HepG2 (cell line): ENCODE measurements around the gene AP2B1. TPM values are rescaled to one million over a fixed set of nuclear protein-coding genes. Genes with fewer than 3 reads are reported as not detected.

Experiments used
- ATAC-seq: fragments of 200-7000 bp; cut with Tn5 transposase; 3 replicates; pipeline ENCODE4 v1.9.1; 2020; ENCODE audit warnings: mild to moderate bottlenecking, moderate library complexity
- BruUV-seq: library from RNA; stranded (reverse); fragments of 400-500 nt; replicated peaks from 2 replicates; lab custom pipeline; 2021; lab: Mats Ljungman, UMichigan
- CTCF ChIA-PET: fragments of 300-600 bp; formaldehyde crosslinking; extraction: SDS; loops from one replicate; lab custom pipeline; 2021; ENCODE audit warnings: low total read pairs, inconsistent platforms, low intra/inter-chr PET ratio; lab: Yijun Ruan, JAX
- POLR2A ChIA-PET: fragments of 350-600 bp; sonication (Branson Sonifier 250); formaldehyde crosslinking; loops from one replicate; lab custom pipeline; 2020; ENCODE audit warnings: antibody characterized with exemption, inconsistent platforms; lab: Yijun Ruan, JAX
- DNase-seq: peaks from one replicate; pipeline ENCODE4 v3.0.0-alpha.2; 2015; ENCODE audit warnings: low spot score
- FAIRE-seq: peaks from 3 replicates; lab custom pipeline; 2011; peaks lifted over from hg19 to GRCh38; lab: Jason Lieb, UNC
- H2AFZ ChIP-seq: one replicate; pipeline ENCODE4 v1.6.1; 2011; ENCODE audit warnings: low read length, inconsistent platforms
- H3K27ac ChIP-seq: fragments of 300-600 bp; 3 replicates; pipeline ENCODE4 v1.8.0; 2011; ENCODE audit warnings: mixed run types, mild to moderate bottlenecking, mixed read lengths, low read length, inconsistent platforms; ENCODE audit not compliant: insufficient read depth; ENCODE audit errors: extremely low read length
- H3K27me3 ChIP-seq, 2 experiments: fragments of 200-600 bp in 1 of 2; 2 replicates in 1 of 2; 3 replicates in 1 of 2; pipeline versions ENCODE4 v1.6.0 to v1.8.0; 2011; ENCODE audit warnings: low read length in 2 of 2, mild to moderate bottlenecking in 2 of 2, moderate library complexity in 2 of 2, inconsistent platforms in 1 of 2; ENCODE audit not compliant: insufficient read depth in 2 of 2, control insufficient read depth in 1 of 2
- H3K36me3 ChIP-seq, 2 experiments: fragments of 200-600 bp in 1 of 2; replicated peaks in 1 of 2; 2 replicates in 1 of 2; 3 replicates in 1 of 2; pipeline versions ENCODE4 v1.5.1 to v1.8.0; 2011; ENCODE audit warnings: low read length in 2 of 2, inconsistent platforms in 1 of 2; ENCODE audit not compliant: insufficient read depth in 2 of 2, control insufficient read depth in 1 of 2
- H3K4me1 ChIP-seq: 2 replicates; pipeline ENCODE4 v1.5.1; 2012; ENCODE audit warnings: low read length, inconsistent platforms; ENCODE audit not compliant: insufficient read depth
- H3K4me2 ChIP-seq: 2 replicates; pipeline ENCODE4 v1.6.0; 2011; ENCODE audit warnings: low read depth, low read length, inconsistent platforms
- H3K4me3 ChIP-seq, 3 experiments: fragments of 200-600 bp in 1 of 3; sonication (generic), shearing (Covaris generic) in 1 of 3; replicated peaks in 1 of 3; 2 replicates each; pipeline ENCODE4 v1.5.1; 2011 to 2016; ENCODE audit warnings: low read length in 3 of 3, inconsistent platforms in 2 of 3, low read depth in 2 of 3, mild to moderate bottlenecking in 2 of 3, control low read depth in 1 of 3, mixed read lengths in 1 of 3; ENCODE audit not compliant: insufficient read depth in 1 of 3
- H3K79me2 ChIP-seq: one replicate; pipeline ENCODE4 v1.6.1; 2011; ENCODE audit warnings: low read length, inconsistent platforms; ENCODE audit not compliant: insufficient read depth
- H3K9ac ChIP-seq: 2 replicates; pipeline ENCODE4 v1.6.0; 2011; ENCODE audit warnings: mild to moderate bottlenecking, low read depth, low read length, inconsistent platforms; ENCODE audit not compliant: insufficient read depth
- H3K9me3 ChIP-seq: 2 replicates; pipeline ENCODE4 v1.5.1; 2012; ENCODE audit warnings: mild to moderate bottlenecking, low read length
- H4K20me1 ChIP-seq: 2 replicates; pipeline ENCODE4 v1.6.0; 2011; ENCODE audit warnings: inconsistent platforms, mild to moderate bottlenecking, low read length, moderate library complexity; ENCODE audit not compliant: insufficient read depth
- BRD4 ChIP-seq: sonication (generic); formaldehyde crosslinking; IDR thresholded peaks from 2 replicates; pipeline ENCODE4 v1.4.0; 2020; ENCODE audit warnings: missing genetic modification reagents
- GLI4 ChIP-seq: sonication (generic); formaldehyde crosslinking; IDR thresholded peaks from 2 replicates; pipeline ENCODE4 v1.5.1; 2020; ENCODE audit warnings: missing genetic modification reagents, mild to moderate bottlenecking, moderate library complexity, borderline replicate concordance
- GTF2F1 ChIP-seq: fragments of 150-350 bp; IDR thresholded peaks from 2 replicates; pipeline ENCODE4 v1.6.1; 2014; ENCODE audit warnings: low read length
- TOE1 ChIP-seq: sonication (generic); formaldehyde crosslinking; IDR thresholded peaks from 2 replicates; pipeline ENCODE4 v1.4.0; 2020; ENCODE audit warnings: mild to moderate bottlenecking, missing genetic modification reagents
- ZNF607 ChIP-seq: sonication (generic); formaldehyde crosslinking; IDR thresholded peaks from 2 replicates; pipeline ENCODE4 v1.5.1; 2020; ENCODE audit warnings: missing genetic modification reagents, mild to moderate bottlenecking, borderline replicate concordance
- ZSCAN5A ChIP-seq: sonication (generic); formaldehyde crosslinking; IDR thresholded peaks from 2 replicates; pipeline ENCODE4 v1.8.0; 2022; ENCODE audit warnings: mild to moderate bottlenecking, missing genetic modification reagents, borderline replicate concordance
- WGBS: methylation state at CpG from one replicate; pipeline ENCODE4 v1.1.6; 2017; ENCODE audit warnings: low lambda C conversion rate; 5-methylcytosine and 5-hydroxymethylcytosine counted together
- in situ Hi-C: cut with HindIII; loops from 2 replicates; pipeline ENCODE4 v1.10.0; 2017; ENCODE audit warnings: low pct_unique_long_range_greater_than_20kb; ENCODE audit not compliant: extremely low pct_ligation_motif_present
- intact Hi-C: fragments of 100-400 bp; cut with micrococcal nuclease; formaldehyde crosslinking; loops from one replicate; pipeline ENCODE4 v1.10.0; 2022; ENCODE audit not compliant: unreplicated experiment
- polyA plus RNA-seq, 8 experiments: library from polyadenylated mRNA; depleted of rRNA in 3 of 8; stranded (reverse) in 7 of 8; unstranded in 1 of 8; fragments of >200 nt; fragmentation: Illumina TruSeq in 4 of 8; extraction: Trizol in 4 of 8; gene quantifications; 2 replicates each; pipeline versions ENCODE4 v1.2.1 to v1.2.3, GENCODE V29; 2011 to 2016; ENCODE audit warnings: low read depth in 4 of 8, missing spikeins in 1 of 8, mixed read lengths in 1 of 8; ENCODE audit not compliant: insufficient read depth in 1 of 8
- total RNA-seq, 5 experiments: library from RNA; depleted of rRNA; stranded (reverse); fragments of >200 nt; fragmentation: Illumina TruSeq; extraction: Trizol; gene quantifications; 2 replicates each; pipeline ENCODE4 v1.2.3, GENCODE V29; 2016; ENCODE audit warnings: low read depth in 1 of 5

AP2B1 gene
- total and polyA plus RNA-seq, 2 of the 13 experiments (the other 11 are each of a cell fraction or from before 2014, with no cell fraction given) = 23.8 to 71.3 TPM

GRCh38 chr17:35715416-35715815, 128.3 kb downstream of the AP2B1 start (continued):
- no peak for TF ChIP-seq ZSCAN5A (CRISPR knock-in tag)
- TF ChIP-seq GTF2F1 = no peak
- no peak for TF ChIP-seq ZNF607 (CRISPR knock-in tag)

- in situ Hi-C loops = loop anchor here (25.0 kb wide), 1 partner anchor 96 kb away; the partner anchor contains the start of gene TAF15
- 100% methylated on average over 3 of the region's 3 CpGs for WGBS
These were observed 129.1 kb downstream of the AP2B1 start for GRCh38 chr17:35716173-35716572.

More at GRCh38 chr17:35716173-35716572, 129.1 kb downstream of the AP2B1 start:
- Histone ChIP-seq H3K9ac (no peak overlapping the region), H3K9me3 (no peaks in the 10 kb centered on the region), H3K36me3 (peaks cover 5 to 27% of the 10 kb centered on the region in 2 experiments; a peak in 4 of 5 replicates), H3K27ac (no peak overlapping the region), H4K20me1 (no peaks in the 10 kb centered on the region), H2AFZ (no peak overlapping the region), H3K27me3 (no peaks in the 10 kb centered on the region), H3K4me1 (peaks cover 16% of the 10 kb centered on the region), H3K4me2 (no peak overlapping the region), H3K79me2 (no peaks in the 10 kb centered on the region), H3K4me3 (no peak overlapping the region)
- POLR2A ChIA-PET = no interaction called here
- no TSS peak for BruUV-seq
- ATAC-seq (no peak), DNase-seq (no peak), FAIRE-seq (no peak)
- CTCF ChIA-PET = no interaction called here
- intact Hi-C loops = no loop called here
- TF ChIP-seq BRD4 = no peak
- TF ChIP-seq TOE1 (CRISPR knock-in tag) = no peak
- no peak for TF ChIP-seq GLI4 (CRISPR knock-in tag)
